GM10248 (cell line): ENCODE results near the gene SIX4.

Source experiments
- CTCF ChIA-PET: fragments of 300-600 bp; sonication (Branson Sonifier 250); formaldehyde crosslinking; extraction: SDS; loops from one replicate; lab custom pipeline; 2021; ENCODE audit warnings: antibody characterized with exemption; lab: Yijun Ruan, JAX
- POLR2A ChIA-PET: fragments of 350-650 bp; sonication (Branson Sonifier 250); formaldehyde crosslinking; extraction: SDS; loops from one replicate; lab custom pipeline; 2020; ENCODE audit warnings: antibody characterized with exemption; lab: Yijun Ruan, JAX
- DNase-seq: peaks from one replicate; pipeline ENCODE4 v3.0.0; 2012; ENCODE audit errors: extremely low spot score
- CTCF ChIP-seq: IDR thresholded peaks from 2 replicates; pipeline ENCODE4 v1.5.1; 2012; ENCODE audit warnings: mild to moderate bottlenecking, low read depth; ENCODE audit errors: extremely low read depth, missing control alignments, control extremely low read depth

The SIX4 gene

GRCh38 chr14:60722357-60723115 is 1.6 kb downstream of the SIX4 start:
- TF ChIP-seq CTCF = no peak
- DNase-seq = peak; percentile 50
- ChIA-PET CTCF (interaction anchor here (1.4 to 3.3 kb wide), 3 partner anchors 11 to 66 kb away, joined by 3 to 15 read pairs (median 4); partner anchors contain the start of gene MNAT1), POLR2A (interaction anchor here (0.6 kb wide), 1 partner anchor 9 kb away, joined by 5 read pairs; no protein-coding TSS in a partner anchor)

- TF ChIP-seq CTCF = no peak
- DNase-seq = no peak
- CTCF ChIA-PET = interaction anchor here (1.4 to 3.3 kb wide), 3 partner anchors 11 to 66 kb away, joined by 3 to 15 read pairs (median 4); partner anchors contain the start of gene MNAT1
- POLR2A ChIA-PET = no interaction called here
These were observed 2.1 kb downstream of the SIX4 start for GRCh38 chr14:60722107-60722356.

GRCh38 chr14:60721326-60722106 is 2.6 kb downstream of the SIX4 start:
- ChIA-PET CTCF (no interaction called here), POLR2A (no interaction called here)
- DNase-seq = peak; percentile 59
- TF ChIP-seq CTCF = peak; percentile 48

- POLR2A ChIA-PET = no interaction called here
- no peak for DNase-seq
These were observed 3.2 kb downstream of the SIX4 start for GRCh38 chr14:60720962-60721325.

GRCh38 chr14:60720391-60720790 is 3.8 kb downstream of the SIX4 start:
- no peak for DNase-seq
- no peak for TF ChIP-seq CTCF
- CTCF ChIA-PET = interaction anchor here (1.3 kb wide), 1 partner anchor 13 kb away, joined by 3 read pairs; the partner anchor contains the start of gene MNAT1
- POLR2A ChIA-PET = no interaction called here

More at GRCh38 chr14:60720962-60721325, 3.2 kb downstream of the SIX4 start:
- CTCF ChIA-PET = no interaction called here
- no peak for TF ChIP-seq CTCF

GRCh38 chr14:60713513-60713912 is 10.6 kb downstream of the SIX4 start:
- ChIA-PET POLR2A (interaction anchor here (0.5 kb wide), 1 partner anchor 9 kb away, joined by 5 read pairs; no protein-coding TSS in a partner anchor), CTCF (no interaction called here)
- no peak for DNase-seq
- TF ChIP-seq CTCF = no peak
